ENCODE data around the gene FARS2.
"Not testable (repeated sequence)": the region's sequence is repeated elsewhere in the genome, so short reads cannot be mapped to it uniquely, and the experiment has no call there.

The FARS2 gene

DNA sequence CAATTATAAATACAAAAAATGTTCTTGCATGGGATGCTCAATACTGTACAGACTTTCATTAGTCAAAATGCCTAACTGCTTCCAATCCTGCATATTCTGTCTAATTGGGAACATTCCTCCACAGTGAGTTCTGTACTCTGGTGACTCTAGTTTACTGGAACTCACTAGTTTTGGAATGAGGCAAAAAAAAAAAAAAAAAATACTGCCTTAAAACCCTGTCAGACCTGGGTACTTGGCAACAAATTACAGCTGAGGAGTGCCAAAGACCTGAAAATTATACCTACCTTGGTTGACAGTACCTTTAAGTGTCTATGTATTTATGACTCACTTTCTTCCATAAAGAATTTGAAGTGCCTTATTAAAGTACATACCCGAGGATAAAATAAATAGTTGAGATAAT, 276.7 kb downstream of the FARS2 start:
- DNase-seq (ENCODE audit: low read depth) = peak; percentile 82

- DNase-seq (ENCODE audit: low read depth) = no peak
Observed at GRCh38 chr6:5540370-5540769, 279.1 kb downstream of the FARS2 start.

GRCh38 chr6:5541025-5541424, 279.7 kb downstream of the FARS2 start:
- DNase-seq (ENCODE audit: low read depth) = no peak

DNA sequence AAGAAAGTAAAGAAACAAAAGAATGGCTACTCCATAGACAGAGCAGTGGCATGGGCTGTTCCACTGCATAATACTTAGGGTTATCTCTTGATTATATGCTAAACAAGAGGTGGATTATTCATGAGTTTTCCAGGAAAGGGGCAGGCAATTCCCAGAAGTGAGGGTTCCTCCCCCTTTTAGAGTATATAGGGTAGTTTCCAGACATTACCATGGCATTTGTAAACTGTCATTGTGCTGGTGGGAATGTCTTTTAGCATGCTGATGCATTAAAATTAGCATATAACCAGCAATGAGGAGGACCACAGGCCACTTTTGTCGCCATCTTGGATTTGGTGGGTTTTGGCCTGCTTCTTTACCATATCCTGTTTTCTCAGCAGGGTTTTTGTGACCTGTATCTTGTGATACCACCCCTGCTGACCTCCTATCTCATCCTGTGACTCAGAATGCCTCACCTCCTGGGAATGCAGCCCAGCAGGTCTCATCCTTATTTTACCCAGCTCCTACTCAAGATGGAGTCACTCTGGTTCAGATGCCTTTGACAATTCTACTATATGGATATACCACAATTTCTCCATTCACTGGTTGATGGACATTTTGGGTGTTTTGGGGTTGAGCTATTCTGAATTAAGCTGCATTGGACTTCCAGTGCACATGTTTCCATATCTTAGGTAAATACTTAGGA, 280.6 kb downstream of the FARS2 start:
- no peak for DNase-seq (ENCODE audit: low read depth)

GRCh38 chr6:5547556-5547955, 286.2 kb downstream of the FARS2 start:
- DNase-seq (ENCODE audit: low read depth) = peak; percentile 17

DNA sequence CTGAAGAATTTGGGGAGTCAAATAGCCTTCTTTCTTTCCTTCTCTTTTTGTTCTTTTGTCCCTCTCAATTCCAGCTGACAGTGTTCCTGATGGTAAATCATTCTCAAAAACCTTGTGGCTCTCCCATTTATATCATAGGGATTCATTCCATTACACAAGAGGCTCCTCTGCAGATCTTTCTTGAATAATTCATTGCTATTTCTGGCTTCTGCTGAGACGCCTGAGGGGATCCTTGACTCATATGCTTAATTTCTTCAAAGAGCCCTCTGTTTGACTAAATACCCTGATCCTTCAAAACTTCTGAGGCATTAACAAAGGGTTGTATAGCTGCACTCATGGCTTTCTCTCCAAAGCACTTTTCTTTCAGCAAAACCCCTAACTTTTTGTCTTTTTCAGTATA, 289.3 kb downstream of the FARS2 start:
- no peak for DNase-seq (ENCODE audit: low read depth)

GRCh38 chr6:5552243-5552642, 290.9 kb downstream of the FARS2 start:
- peak; percentile 1 for DNase-seq (ENCODE audit: low read depth)

- DNase-seq (ENCODE audit: low read depth) = no peak
Observed at GRCh38 chr6:5553767-5554166, 292.5 kb downstream of the FARS2 start.

DNA sequence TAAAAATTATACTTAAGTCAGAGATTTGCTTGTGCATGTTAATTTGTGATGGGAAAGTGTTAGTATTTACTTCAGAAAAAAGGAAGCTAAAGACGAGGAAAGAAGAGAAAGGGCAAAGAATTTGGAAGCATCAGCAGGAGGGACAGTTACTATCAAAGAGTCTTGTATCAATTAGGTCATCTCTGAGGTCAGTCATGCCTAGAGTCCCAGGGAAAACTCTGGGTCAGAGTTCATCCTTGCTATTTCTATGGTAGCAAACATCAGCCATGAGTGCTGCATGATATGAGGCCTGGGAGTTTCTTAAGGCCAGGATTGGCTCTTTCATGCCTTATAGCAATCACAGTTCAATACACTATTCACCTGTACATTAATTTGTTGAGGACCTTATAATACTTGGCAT, 292.9 kb downstream of the FARS2 start:
- DNase-seq (ENCODE audit: low read depth) = no peak

GRCh38 chr6:5556011-5556410, 294.7 kb downstream of the FARS2 start:
- no peak for DNase-seq (ENCODE audit: low read depth)

- DNase-seq (ENCODE audit: low read depth) = no peak
Observed at GRCh38 chr6:5557506-5557905, 296.2 kb downstream of the FARS2 start.

DNA sequence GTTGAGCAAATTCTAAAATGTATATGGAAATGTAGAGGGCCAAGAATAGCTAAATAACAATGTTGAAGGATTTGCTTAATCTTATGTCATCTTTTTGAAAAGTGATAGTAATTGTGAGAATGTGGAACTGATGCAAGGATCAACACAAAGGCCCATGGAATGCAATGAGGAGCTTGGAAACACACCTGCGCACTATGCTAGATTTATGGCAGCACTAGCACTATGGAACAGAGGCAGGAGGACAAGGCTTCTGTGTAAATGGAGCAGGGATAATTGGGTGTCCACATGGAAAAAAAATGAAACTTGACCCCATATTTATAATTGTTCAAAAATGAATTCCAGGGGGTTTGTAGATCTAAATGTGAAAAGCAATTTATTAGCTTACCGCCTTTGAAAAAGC, 298.3 kb downstream of the FARS2 start:
- DNase-seq (ENCODE audit: low read depth) = no peak

DNA sequence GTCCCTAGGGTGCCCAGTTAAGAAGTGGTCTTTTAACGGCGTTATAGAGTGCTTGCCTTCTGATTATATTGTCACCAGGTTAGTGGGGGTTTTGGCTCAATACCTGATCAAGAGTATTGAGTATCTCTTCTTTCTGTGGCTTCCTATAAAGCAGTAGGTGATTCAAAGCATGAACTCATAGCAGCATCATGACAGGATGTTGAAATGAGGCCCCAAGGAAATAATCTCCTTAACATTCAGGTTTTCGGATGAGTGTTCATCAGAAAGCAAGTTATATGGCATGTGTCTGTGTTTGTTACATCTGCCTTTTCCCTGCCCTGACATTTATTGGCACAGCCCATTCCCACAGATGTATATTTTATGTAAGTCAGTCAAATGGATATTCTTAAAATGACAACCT, 301.0 kb downstream of the FARS2 start:
- no peak for DNase-seq (ENCODE audit: low read depth)

GRCh38 chr6:5563086-5563485, 301.8 kb downstream of the FARS2 start:
- DNase-seq (ENCODE audit: low read depth) = no peak

- not testable (repeated sequence) for DNase-seq (ENCODE audit: low read depth)
Observed at GRCh38 chr6:5564746-5565145, 303.4 kb downstream of the FARS2 start.

DNA sequence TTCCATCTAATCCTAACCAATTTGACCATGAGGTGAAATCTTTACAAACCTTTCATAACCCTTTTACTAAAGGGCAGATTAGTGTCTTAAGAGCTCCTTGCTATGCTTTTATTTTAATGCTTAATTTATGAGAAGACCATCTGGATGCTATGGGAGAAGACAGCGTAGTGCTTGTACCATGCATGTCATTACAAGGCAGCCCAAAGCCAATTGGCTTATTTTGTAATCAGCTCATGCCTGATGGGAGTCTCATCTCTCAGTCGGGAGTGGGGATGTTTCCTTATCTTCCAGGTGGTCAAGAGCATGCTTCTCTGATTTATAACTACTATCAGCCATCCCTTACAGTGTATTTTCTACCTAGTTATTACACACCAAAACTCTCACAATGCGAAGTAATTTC, 304.7 kb downstream of the FARS2 start:
- DNase-seq (ENCODE audit: low read depth) = no peak

DNA sequence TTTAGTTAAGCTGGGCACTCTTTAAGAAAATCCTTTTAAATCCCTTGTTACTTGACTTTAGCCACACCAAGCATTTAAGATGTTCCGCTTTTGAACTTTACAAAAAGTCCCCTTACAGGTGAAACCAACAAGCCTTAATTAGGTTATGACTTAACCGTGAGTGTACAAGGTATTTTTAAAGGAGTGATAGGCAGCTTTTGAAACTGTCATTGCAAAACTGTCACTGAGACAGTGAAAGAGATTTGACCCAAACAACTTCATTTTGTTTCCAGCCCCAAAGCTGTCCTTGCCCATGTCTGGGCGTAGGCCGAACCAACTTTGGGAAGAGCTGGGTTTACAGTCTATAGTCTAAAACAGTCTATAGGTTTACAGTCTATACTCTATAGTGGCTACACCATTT, 305.4 kb downstream of the FARS2 start:
- no peak for DNase-seq (ENCODE audit: low read depth)

DNA sequence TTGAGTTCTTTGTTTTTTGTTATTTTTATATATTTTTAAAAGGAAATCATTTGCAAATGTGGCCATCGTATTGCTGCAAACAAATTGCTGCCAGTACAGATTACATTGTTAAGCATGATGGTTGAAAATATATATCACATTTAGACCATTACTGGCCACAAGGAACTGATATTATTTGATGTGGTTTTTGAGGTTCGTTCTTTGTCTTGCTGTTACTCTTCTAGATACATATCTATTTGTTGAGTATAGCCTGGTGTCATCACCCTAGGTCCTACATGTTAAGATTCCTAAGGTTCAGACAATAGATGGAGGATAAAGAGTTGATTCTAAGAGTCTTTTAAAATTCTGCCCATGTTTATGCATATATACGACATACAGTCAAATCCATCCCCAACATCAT, 306.0 kb downstream of the FARS2 start:
- DNase-seq (ENCODE audit: low read depth) = no peak

GRCh38 chr6:5567890-5568289, 306.6 kb downstream of the FARS2 start:
- DNase-seq (ENCODE audit: low read depth) = no peak

GRCh38 chr6:5569491-5569890, 308.2 kb downstream of the FARS2 start:
- DNase-seq (ENCODE audit: low read depth) = no peak

DNA sequence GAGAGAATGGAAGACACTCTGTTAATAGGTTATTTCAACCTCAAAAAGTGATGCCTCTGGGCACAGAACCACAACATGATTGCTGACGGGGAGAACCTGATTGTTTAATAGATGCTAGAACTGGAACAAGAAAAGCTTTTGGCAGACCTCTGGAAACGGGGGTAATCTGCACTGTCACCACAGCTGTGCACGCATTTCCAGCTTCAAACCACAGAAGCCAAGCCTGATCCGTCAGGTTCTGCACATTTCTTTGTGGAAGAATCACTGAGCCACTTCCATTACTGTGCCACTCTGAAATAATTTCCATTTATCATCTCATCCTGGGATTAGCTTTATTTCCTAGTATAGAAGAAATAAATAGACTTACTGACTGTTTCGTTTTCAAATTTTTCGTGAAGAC, 309.3 kb downstream of the FARS2 start:
- DNase-seq (ENCODE audit: low read depth) = no peak

DNA sequence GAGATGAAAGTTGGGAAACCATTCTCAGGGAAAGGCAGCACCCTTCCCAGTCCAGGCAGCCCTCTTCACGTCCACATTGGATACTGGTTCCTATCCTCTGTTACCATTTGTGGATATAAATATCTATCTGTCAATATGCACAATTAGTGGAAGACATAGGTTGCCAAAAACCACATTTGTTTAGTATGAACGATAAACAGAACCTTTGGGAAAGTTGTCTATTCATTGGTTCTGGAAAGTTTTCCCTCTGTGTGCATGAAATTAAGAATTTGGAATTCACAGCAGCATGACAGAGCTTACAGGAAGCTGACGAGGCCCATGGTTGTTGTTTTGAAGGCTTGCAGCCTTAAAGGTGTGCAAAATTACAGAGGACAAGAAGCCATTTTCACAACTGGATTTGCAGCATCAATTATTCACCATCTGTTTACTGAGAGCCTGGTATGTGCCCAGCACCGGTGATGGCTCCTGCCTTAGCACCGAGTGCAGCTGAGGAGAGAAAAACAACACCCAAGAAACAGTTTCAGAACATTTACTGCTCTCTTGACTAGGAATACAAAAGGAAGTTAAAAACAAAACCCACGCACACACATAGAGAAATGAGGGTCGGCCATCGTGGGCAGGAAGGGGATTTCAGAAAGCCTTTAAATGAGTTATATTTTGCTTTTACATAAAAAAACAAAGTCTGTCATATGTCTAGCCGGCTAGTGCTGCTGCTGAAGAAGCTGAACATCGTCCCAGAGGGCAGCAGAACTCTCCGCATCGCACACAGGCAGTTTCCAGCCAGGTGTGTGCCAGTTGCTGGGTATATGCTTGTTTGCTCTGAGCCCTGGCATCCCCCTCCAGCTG, 319.6 kb downstream of the FARS2 start:
- DNase-seq (ENCODE audit: low read depth) = no peak

DNA sequence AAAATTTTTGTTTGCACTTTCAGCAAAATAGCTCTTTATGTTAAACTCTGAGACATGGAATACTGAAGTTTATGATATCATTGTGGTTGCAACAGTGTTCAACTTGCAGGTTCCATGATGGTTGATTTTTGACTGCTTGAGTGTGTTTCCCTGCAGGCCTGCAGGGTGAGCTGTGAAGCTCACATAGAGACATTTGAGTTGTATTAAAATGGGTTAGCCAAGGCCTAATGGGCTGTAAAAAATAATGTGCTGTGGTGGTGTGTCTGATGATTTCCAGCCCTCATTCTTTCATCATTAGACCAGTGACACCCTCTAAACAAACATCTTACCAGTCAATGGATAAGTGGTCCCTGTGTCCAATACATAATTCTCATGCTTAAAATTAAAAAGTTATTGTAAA, 321.4 kb downstream of the FARS2 start:
- no peak for DNase-seq (ENCODE audit: low read depth)

DNA sequence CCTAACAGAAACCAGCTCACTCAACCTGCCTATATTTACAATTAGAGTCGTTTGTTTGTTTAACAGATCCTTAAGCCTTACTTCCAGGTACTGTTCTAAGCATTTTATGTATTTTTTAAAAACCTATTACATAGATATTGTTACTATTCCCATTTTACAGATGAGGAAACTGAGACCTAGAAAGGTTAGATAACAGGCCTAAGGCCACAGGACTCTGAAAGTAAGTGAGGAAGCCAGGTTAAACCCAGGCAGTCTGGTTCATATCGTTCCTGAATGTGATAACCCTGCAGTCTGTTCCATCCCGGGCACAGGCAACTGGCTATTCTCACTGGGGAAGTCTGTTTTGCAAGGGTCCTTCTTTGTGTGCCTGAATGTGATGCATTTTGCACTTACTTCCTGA, 322.2 kb downstream of the FARS2 start:
- no peak for DNase-seq (ENCODE audit: low read depth)

Measured in fibroblast of gingiva (primary cell).